Inflammatory macrophage treated with lipopolysaccharide for 4 hours (primary cell): ENCODE results near the gene AIG1.
"Not testable (repeated sequence)": the region's sequence is repeated elsewhere in the genome, so short reads cannot be mapped to it uniquely, and the experiment has no call there.

Experiments used
- DNase-seq: peaks from one replicate; pipeline ENCODE4 v3.0.0-alpha.2; 2020

The AIG1 gene

DNA sequence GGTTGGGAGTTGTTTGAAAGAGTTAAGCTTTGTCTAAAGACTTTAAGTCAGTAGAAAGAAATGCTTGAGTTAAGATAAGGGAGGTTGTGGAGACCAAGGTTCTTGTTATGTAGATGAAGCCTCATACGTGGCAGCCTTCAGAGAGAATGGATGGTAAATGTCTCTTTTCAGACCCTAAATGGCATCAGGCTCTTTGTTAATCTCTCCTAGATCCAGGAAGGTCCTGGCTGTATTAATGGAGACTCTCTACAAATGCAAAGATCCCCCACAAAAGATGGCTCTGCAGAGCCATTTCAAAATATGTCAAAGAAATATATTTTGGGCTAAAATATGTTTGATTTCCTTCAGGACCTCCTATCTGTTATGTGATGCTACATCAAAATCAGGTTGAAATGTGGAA is 228.2 kb downstream of the AIG1 start:
- no peak for DNase-seq

DNA sequence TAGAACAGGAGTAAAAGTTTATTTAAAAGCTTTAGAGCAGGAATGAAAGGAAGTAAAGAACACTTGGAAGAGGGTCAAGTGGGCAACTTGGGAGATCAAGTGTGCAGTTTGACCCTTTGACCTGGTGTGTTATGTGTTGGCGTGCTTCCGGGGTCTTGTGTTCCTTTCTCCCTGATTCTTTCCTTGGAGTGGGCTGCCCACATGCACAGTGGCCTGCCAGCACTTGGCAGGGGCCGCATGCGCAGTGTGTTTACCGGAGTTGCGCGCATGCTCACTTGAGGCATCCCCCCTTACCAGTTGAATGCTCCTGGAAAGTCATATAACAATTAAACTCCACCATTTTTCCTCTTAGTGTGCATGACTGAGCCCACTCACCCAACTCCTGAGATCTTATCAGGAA is 229.5 kb downstream of the AIG1 start:
- DNase-seq: no peak

DNA sequence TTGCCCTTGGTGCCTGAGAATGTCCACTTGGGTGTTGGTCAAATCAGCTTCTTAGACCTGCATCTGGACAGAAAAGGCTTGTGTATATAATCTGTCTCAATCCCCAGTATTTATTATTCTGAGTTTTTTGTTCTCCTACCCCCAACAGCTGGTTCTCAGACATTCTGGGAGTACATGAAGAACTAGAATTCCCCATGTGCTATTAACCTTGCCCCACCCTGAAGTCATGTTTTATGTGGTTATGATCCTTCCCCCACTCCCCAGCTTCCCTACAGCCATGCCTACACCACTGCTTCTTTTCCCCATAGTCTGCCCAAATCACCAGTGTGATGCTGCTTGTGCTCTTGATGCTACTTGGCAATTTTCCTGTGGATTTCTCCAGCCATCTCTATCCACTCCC is 232.8 kb downstream of the AIG1 start:
- no peak for DNase-seq

DNA sequence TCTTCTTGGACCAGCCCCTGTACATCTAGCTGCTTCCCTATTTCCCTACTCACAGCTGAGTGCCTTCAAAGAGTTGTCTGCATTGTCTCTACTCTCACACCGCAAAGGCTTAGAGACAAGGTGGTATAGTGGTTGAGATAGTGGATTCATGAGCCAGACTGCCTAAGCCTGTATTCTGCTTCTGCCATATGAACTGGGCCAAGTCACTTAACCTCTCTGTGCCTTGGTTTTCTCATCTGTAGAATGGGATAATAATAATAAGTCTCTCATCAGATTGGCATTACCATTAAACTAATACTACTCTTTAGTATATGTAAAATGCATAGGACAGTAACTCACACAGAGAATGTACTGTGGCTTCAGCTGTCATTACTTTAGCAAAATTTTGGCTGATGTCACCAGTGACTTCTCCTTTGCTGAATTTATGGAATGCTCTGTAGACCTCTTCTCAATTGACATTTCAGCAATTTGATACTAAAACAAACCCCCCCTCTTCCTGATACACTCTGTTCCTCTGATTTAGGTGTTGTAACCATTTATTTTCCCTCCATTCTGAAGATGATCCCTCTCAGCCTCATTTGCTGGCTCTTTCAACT is 233.7 kb downstream of the AIG1 start:
- no peak for DNase-seq

DNA sequence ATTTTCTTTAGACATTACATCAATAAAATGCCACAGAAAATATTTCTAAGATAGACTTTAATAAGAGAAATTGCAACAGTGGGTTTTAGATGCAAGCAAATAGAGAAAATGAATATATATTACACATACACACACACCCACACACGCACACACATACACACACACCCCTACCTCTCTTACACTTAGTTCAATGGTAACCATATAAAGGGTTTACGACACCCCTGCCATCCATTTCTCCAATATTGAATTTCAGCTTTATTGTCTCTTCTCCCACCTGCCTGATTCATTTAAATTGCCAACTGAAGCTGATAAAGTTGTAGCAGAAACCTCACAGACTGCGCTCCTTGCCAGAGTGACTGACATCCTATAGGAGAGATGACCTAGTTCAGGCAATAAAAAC is 235.2 kb downstream of the AIG1 start:
- DNase-seq: no peak

DNA sequence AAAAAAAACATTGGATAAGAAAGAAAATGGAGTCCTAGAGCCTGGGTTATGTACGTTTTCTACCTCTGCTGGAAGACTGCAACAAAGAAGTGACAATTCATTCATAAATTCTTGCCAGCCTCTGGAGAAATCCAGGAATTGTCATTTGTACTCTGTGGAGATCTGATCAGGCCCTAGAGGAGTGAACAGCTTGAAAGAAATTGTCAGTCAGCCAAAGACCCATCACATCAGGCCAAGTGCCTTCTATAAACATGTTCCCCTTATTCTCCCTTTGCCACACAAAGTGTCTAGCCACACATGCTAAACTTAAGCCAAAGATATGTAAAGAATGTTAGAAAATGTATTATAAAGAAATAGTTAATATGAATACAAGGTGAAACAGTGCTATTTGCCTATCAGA is 237.4 kb downstream of the AIG1 start:
- DNase-seq: no peak

DNA sequence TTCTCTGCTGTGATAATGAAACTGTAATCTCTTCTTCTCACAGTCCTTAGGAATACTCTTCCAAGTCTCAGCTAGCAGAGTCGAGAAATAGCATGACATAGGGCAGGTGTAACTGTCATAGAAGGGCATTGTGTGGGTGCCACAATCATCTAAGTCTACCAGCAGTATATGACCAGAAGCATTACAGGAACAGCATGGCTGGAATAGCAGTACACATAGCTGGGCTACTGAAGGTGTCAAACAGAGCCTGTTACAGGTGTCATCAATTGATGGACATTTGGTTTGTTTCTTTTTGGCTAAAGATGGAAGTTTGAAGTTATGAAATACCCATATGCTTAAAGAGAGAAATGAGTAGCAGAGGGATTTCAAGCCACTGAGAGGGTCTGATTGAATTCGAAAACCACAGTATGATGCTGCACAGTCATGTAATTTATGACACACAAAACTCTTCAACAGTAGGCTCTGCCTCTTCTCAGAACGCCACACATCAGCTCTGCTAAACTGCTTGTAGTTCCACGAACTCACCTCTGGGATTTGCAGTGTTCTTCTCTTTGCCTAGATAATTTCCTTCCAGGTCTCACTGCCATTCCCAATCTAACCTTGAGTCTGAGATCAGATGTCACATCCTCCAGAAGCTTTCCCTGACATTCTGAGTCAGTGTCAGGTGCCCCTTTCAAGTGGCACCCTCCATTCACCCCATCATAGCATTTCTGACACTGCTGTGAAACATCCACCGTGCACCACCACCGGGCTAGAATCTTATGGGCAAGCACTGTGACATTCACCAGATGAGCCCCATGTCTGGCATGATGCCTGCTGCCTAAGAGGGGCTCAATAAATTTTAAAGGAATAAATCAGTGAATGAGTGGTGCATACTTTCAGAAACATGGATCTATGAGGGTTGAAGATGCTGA is 238.8 kb downstream of the AIG1 start:
- DNase-seq: no peak

DNA sequence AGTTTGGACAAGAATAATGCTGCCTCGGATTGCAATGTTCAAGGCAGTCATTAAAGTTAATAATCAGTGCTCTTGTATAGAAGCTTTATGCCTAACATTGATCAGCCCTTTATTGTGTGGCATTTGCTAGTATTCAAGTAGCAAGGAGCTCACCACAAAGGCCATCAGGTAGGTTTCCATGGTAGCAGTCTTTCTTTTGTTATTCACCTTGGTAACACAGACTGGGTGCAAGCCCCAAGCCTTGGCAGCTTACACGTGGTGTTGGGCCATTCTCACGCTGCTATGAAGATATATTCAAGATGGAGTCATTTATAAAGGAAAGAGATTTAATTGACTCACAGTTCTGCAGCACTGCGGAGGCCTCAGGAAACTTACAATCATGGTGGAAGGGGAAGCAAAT is 240.5 kb downstream of the AIG1 start:
- DNase-seq: no peak

DNA sequence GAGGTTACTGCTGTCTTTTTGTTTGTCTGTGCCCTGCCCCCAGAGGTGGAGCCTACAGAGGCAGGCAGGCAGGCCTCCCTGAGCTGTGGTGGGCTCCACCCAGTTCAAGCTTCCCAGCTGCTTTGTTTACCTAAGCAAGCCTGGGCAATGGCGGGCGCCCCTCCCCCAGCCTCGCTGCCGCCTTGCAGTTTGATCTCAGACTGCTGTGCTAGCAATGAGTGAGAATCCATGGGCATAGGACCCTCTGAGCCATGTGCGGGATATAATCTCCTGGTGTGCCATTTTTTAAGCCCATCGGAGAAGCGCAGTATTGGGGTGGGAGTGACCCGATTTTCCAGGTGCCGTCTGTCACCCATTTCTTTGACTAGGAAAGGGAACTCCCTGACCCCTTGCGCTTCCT is 247.1 kb downstream of the AIG1 start:
- not testable (repeated sequence) for DNase-seq

DNA sequence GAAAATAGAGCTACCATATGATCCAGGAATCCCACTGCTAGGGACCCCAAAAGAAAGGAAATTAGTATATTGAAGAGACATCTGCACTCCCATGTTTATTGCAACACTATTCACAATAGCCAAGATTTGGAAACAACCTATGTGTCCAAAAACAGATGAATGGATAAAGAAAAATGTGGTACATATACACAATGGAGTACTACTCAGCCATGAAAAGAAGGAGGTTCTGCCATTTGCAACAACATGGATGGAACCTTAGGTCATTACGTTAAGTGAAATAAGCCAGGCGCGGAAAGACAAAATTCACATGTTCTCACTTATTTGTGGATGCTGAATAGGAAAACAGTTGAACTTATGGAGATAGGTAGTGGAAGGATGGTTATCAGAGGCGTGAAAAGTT is 252.5 kb downstream of the AIG1 start:
- DNase-seq: no peak

DNA sequence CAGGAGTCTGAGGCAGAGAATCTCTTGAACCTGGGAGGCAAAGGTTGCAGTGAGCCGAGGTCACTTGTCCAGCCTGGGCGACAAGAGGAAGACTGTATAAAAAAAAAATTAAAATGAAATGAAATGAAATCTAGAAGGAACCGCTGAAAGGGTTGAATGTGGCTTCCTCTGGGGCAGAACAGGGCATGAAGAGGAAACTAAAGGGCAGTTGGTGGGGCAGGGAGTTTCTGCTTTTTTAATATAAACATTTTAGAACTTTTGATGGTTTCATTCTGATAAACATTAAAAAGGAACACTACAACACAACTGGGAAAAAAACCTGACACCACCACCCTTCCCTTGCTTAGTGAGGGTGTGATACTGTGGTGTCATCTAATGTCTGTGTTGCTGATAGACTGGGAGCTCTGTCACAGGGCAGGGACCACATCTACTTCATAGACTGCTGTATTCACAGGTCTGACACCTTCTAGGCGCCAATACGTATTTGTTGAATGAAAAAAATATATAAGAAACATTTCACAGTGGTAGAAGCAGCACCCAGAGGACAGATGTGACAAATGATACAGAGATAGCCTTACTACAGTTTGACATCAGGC is 260.9 kb downstream of the AIG1 start:
- DNase-seq: no peak

DNA sequence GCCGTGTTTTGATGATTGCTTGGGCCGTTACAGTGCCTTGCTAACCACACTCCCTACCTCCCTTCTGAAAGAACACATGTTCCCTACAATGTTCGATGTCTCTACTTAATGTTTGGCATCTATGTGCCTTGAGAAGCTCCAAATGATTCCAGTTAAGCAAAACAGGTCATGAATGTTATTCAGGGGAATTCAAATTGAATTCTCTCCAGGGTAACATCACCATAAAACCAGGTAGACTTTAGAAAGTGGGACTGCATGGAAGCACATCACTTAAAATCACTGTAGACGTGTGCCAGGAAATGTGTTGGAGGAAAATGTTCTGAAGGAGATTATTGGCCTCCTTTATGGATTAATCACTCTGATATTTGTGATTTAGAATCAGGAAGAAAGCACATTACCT is 261.7 kb downstream of the AIG1 start:
- no peak for DNase-seq

DNA sequence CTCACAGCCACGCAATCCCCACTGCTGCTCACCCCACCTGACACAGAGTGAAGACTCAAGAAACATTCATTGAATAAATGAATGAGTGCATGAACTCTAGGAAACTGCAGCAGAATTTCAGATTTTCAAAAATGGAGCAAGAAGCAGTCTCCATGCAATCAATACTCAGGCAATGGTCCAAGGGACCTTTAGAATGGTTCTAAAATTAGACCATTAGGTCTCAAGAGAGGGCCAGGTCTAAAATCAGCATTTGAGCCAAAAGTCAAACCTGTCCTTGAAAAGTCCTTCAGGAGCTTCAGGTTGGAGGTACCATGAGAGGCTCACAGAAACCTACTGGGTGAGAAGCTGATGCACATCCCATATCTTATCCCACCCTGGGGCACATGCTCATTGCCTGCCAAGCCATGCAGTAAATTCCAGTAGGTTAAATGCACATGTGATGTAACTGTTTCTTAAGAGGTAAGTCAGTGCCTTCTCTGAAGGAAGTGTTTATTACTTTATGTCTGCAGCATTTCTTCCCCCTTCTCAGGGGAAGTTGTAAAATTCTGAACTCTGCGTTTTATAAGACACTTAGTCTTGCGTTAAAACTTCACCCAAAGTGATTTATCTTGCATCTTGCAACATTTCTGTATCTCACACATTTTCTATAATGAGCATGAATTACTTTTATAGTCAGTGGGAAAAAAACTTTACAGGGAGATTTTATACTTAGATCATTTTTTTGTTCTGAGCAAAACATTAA is 263.2 kb downstream of the AIG1 start:
- no peak for DNase-seq

DNA sequence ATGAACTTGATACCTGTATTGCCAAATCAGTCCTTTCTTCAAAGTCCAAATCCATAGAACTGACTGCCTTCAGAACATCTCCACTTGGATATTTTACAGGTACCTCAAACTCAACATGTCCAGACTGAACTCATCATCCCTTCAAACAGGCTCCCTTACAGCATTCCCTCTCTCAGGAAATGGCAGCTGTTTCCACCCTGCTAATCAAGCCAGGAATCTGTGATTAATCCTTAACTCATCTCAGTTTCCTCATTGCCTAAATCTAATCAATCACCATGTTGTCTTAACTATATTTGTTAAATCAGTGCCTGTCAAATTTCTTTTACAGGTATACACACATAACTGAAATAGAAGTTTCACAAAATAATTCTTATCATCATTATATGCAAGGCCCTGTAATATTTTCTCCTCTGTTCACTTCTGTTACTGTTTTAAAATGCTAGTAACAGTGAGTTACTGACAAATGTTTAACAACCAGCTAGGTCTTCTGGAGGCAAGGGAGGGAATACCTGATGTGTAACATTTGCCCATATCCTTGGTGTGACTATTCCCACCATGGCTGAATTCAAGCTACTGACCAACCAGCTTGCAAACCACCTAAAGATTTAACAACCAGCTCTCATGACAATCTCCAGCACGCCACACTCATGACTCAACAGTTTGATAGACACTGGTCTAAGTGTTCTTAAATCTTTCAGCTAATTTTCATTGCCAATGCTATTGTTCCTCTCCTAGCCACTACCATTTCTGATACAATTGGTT is 264.9 kb downstream of the AIG1 start:
- no peak for DNase-seq

DNA sequence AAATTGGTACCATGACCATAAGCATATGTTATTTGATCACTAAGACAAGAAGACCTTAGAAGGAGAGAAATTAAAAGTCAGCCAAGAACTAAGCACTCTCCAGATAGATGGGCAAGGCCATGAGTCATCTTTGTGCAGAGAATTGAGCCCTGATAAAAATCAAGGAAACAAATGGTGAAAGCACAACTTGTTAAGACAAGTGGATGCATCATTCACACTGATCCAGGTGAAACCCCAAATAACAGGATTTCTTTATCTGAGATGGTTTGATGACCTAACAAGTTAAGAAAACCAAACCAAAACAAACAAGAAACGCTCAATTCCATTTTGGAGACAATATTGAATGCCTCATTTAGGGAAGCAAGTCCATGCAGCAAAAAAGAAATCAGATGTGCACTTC is 268.2 kb downstream of the AIG1 start:
- DNase-seq: no peak

DNA sequence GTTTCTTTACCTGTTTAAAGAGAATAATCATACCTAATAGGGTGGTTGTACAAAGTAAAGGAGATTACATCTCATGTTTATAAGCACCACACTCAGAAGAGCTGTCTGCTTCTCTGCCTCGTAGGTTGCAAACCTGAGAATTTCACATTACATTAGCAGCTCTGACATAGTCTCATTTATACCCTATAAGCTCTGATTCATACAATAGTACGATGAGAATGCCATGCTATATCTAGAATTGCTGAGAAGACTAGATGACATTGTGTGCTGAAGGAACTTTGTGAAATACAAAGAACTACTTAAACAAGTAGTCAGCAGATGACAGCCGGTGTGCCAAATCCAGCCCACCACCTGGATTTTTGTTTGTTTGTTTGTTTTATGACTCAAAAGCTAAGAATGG is 268.6 kb downstream of the AIG1 start:
- no peak for DNase-seq

DNA sequence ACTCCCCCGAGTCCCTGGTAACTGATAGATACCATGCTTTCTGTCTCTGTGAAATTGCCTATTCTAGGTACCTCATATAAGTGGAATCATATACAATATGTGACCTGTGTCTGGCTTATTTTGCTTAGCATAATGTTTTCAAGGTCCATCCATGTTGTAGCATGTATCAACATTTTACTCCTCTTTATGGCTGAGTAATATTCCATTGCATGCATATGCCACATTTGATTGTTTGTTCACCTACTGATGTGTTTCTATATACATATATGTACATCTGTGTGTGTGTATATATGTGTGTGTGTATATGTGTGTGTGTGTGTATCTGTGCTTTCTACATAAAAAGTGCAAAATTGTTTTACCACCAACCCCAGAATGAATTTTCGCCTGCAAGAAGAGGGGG is 270.7 kb downstream of the AIG1 start:
- no peak for DNase-seq

DNA sequence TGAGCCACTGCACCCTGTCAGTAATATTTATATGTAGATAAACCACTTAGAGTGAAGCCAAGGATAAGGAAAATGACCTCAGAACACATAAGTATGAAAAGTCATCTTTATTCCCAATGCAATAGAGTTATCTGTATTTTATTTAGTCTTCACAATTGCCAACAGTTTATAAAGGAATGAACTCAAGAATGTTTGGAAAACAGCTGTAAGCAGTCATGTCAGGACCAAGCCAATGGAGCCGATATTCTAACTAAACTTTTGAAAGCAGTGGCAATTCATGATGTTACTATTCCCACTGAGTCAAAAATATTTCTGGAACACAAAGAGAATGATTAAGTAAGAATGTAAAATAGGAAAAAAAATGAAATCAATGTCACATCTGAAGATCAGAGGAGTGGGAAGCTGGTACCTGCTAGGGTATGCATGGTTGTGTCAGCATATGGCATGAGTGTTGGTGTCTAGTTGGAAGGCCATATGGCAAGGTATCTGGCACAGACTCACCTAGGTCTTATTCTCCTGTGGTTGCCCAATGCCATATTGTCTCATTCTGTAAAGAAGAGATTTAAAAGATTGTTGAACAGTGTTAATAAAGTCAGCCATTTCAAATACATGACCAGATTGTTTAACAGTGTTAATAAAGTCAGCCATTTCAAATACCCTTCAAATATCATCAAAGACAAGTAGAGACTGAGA is 271.6 kb downstream of the AIG1 start:
- DNase-seq: no peak

DNA sequence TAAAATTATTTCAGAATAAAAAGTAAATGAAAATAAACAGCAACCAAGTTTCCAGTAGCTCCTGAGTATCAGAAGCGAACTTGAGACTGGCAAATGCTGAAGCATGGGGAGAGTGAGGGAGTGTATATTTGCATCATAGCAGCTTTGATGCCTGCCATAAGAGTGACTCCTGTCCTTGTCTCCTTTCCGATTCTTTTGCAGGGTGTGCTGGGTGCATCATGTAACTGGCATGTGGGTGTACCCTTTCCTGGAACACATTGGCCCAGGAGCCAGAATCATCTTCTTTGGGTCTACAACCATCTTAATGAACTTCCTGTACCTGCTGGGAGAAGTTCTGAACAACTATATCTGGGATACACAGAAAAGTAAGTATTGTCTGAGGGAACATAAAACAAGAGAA is 272.4 kb downstream of the AIG1 start:
- no peak for DNase-seq

DNA sequence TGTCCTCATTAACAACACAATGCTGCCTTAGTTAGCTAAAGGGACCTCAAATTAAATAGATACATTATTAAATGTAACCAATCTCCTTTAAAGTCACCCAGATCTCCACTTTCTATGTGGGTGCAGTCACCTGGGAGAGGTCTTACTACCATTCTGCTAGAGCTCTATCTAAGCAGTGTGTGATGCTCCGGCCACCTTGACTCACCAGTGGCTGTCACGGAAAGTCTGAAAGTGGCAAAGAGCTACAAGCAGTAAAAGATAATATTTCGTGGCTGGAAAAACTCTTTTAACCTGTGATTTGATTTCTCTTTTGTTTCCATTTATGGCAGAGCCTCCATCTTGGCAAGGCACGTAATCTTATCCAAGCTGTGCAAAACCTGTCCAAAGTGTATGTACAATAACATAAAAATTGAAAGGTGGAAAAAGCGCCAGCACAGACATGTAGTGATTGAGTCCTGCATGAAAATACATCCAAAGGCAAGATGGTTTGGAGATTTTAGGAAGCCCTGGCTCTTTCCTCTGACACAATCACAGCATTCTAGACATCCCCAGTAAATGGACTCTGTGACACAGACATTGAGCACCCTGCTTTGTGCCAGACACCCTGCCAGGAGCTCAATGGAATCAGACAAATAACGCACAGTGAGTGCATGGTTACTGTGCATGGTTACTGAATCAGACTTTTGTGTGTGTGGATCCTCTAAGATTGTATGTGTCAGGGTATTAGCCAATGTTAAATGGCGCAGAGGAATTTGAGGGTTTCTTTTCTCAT is 273.2 kb downstream of the AIG1 start:
- DNase-seq: no peak

DNA sequence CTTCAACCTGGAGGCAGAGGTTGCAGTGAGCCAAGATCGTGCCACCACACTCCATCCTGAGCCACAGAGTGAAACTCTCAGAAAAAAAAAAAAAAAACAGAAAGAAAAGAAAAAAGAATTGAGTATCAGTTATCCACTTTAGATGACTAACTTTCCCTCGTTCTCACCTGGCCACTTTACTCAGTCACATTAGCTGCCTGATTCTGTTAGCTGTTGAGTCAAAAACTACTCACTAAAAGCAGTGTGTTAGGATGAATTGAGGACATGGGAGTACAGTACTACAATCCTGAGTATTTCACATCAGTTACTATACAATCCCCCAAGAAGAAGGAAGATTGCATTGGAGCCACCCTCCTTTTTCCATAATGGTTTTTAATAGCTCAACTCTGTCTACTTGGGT is 275.2 kb downstream of the AIG1 start:
- DNase-seq: no peak
